ENCODE data around the gene LEO1.
A peak's percentile ranks its signal among the peaks of the same experiment; 100 is the strongest.

DNA sequence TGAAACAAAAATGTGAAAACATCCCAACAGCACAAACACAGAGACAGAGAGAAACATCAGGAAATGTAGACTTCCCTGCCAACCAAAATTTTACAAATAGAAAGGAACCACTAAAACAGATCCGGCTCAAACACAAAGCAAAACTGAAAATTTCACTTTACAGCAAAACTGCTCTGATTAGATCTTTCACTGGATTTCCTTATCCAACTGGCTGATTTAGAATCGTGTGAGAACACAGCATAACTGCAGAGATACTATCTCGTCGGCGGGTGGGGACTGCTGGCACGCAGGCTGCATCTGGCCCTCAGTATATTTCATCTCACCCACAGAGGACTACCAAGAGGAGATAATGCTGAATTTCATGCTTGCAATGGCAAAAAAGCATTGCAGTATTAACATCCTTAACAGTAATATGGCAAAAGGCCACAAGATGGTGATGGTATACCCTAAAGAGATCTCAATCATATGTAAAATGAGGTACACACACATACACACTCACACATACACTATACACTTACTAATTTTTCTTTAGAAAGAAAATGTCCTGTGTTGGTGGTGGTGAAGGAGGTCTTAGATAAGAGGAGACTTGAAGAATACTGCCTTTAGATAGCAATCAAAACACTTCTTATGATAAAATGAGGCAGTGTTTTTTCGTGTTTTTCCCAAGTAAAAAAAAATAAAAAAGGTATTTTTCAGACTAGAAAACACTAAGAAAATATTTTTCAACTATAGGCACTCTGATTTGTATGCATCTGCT, 10.6 kb upstream of the LEO1 start:
- TF ChIP-seq, protein P1, sequence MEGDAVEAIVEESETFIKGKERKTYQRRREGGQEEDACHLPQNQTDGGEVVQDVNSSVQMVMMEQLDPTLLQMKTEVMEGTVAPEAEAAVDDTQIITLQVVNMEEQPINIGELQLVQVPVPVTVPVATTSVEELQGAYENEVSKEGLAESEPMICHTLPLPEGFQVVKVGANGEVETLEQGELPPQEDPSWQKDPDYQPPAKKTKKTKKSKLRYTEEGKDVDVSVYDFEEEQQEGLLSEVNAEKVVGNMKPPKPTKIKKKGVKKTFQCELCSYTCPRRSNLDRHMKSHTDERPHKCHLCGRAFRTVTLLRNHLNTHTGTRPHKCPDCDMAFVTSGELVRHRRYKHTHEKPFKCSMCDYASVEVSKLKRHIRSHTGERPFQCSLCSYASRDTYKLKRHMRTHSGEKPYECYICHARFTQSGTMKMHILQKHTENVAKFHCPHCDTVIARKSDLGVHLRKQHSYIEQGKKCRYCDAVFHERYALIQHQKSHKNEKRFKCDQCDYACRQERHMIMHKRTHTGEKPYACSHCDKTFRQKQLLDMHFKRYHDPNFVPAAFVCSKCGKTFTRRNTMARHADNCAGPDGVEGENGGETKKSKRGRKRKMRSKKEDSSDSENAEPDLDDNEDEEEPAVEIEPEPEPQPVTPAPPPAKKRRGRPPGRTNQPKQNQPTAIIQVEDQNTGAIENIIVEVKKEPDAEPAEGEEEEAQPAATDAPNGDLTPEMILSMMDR (IDR thresholded peaks at IDR 0.05; ENCODE audit: low read depth, low read length) = peak; percentile 35
- TF ChIP-seq MYC (IDR thresholded peaks at IDR 0.05; ENCODE audit: low read depth, low read length) = no peak; the same call in 1 of the 2 replicates
- peak; percentile 27 for TF ChIP-seq POLR2A (IDR thresholded peaks at IDR 0.05; ENCODE audit: extremely low read depth, insufficient read length)

All from NB4 (cell line).